PC-9 (cell line): ENCODE measurements around the gene EDEM2. TPM values are rescaled to one million over a fixed set of nuclear protein-coding genes. Genes with fewer than 3 reads are reported as not detected.

Experiments
- BruUV-seq: library from RNA; stranded (reverse); fragments of 400-500 nt; replicated peaks from 2 replicates; lab custom pipeline; 2021; lab: Mats Ljungman, UMichigan
- CTCF ChIA-PET: fragments of 300-600 bp; sonication (Branson Sonifier 250); formaldehyde crosslinking; loops from one replicate; lab custom pipeline; 2022; ENCODE audit warnings: antibody characterized with exemption; lab: Charles Lee
- POLR2A ChIA-PET: fragments of 300-600 bp; sonication (Branson Sonifier 250); formaldehyde crosslinking; loops from one replicate; lab custom pipeline; 2022; ENCODE audit warnings: antibody characterized with exemption; ENCODE audit not compliant: unreplicated experiment; lab: Charles Lee
- DNase-seq, 2 experiments: peaks; one replicate each; pipeline versions ENCODE4 v3.0.0 to v3.0.0-alpha.2; 2015 to 2022; ENCODE audit warnings: mixed read lengths in 1 of 2
- H2AFZ ChIP-seq: fragments of 200-600 bp; sonication (generic); 2 replicates; pipeline ENCODE4 v1.8.1; 2017; ENCODE audit warnings: antibody characterized with exemption
- H3F3A ChIP-seq: fragments of 200-600 bp; sonication (generic); 2 replicates; pipeline ENCODE4 v1.8.1; 2017; ENCODE audit warnings: antibody characterized with exemption, mild to moderate bottlenecking, low read depth; ENCODE audit not compliant: insufficient read depth
- H3K27ac ChIP-seq: fragments of 200-600 bp; sonication (generic); 2 replicates; pipeline ENCODE4 v1.6.1; 2016; ENCODE audit warnings: mixed run types
- H3K27me3 ChIP-seq: fragments of 200-600 bp; sonication (generic); 2 replicates; pipeline ENCODE4 v1.6.1; 2016; ENCODE audit warnings: low read depth, mixed run types; ENCODE audit not compliant: insufficient read depth
- H3K36me3 ChIP-seq: fragments of 200-600 bp; sonication (generic); 2 replicates; pipeline ENCODE4 v1.6.1; 2016; ENCODE audit warnings: low read depth, mixed run types
- H3K4me1 ChIP-seq: fragments of 200-600 bp; sonication (generic); replicated peaks from 2 replicates; pipeline ENCODE4 v1.6.1; 2016; ENCODE audit warnings: mixed run types; ENCODE audit not compliant: insufficient read depth
- H3K4me2 ChIP-seq: fragments of 200-600 bp; sonication (generic); 2 replicates; pipeline ENCODE4 v1.6.1; 2017; ENCODE audit warnings: mixed run types
- H3K4me3 ChIP-seq: fragments of 200-600 bp; sonication (generic); 2 replicates; pipeline ENCODE4 v1.6.1; 2016; ENCODE audit warnings: mixed run types
- H3K79me2 ChIP-seq: fragments of 200-600 bp; sonication (generic); 2 replicates; pipeline ENCODE4 v1.6.1; 2017; ENCODE audit warnings: low read depth, mixed run types
- H3K9me2 ChIP-seq: fragments of 200-600 bp; sonication (generic); 2 replicates; pipeline ENCODE4 v1.8.1; 2017; ENCODE audit warnings: mild to moderate bottlenecking; ENCODE audit not compliant: insufficient read depth
- H3K9me3 ChIP-seq: fragments of 200-600 bp; sonication (generic); 2 replicates; pipeline ENCODE4 v1.8.1; 2016; ENCODE audit warnings: low read depth; ENCODE audit not compliant: insufficient read depth
- H4K20me1 ChIP-seq: fragments of 200-600 bp; sonication (generic); 2 replicates; pipeline ENCODE4 v1.8.1; 2017; ENCODE audit not compliant: insufficient read depth
- EZH2 ChIP-seq: fragments of 200-600 bp; sonication (generic); IDR thresholded peaks from 2 replicates; pipeline ENCODE4 v1.8.0; 2017; ENCODE audit warnings: antibody characterized with exemption, low read depth
- intact Hi-C: fragments of 100-400 bp; cut with micrococcal nuclease; formaldehyde crosslinking; loops from one replicate; pipeline ENCODE4 v1.10.0; 2022; ENCODE audit not compliant: unreplicated experiment
- total RNA-seq: library from RNA; stranded (reverse); gene quantifications from 2 replicates; pipeline ENCODE4 v1.2.3, GENCODE V29; 2021
- TF ChIP-seq, protein P1 (sequence below): fragments of 200-600 bp; sonication (generic); conservative IDR thresholded peaks from 2 replicates; pipeline ENCODE4 v1.6.1; 2017; ENCODE audit warnings: mixed run types, antibody characterized with exemption, mild to moderate bottlenecking, moderate library complexity

Gene EDEM2
- total RNA-seq, 1 experiment from 2014 or later: 34.9 TPM

DNA sequence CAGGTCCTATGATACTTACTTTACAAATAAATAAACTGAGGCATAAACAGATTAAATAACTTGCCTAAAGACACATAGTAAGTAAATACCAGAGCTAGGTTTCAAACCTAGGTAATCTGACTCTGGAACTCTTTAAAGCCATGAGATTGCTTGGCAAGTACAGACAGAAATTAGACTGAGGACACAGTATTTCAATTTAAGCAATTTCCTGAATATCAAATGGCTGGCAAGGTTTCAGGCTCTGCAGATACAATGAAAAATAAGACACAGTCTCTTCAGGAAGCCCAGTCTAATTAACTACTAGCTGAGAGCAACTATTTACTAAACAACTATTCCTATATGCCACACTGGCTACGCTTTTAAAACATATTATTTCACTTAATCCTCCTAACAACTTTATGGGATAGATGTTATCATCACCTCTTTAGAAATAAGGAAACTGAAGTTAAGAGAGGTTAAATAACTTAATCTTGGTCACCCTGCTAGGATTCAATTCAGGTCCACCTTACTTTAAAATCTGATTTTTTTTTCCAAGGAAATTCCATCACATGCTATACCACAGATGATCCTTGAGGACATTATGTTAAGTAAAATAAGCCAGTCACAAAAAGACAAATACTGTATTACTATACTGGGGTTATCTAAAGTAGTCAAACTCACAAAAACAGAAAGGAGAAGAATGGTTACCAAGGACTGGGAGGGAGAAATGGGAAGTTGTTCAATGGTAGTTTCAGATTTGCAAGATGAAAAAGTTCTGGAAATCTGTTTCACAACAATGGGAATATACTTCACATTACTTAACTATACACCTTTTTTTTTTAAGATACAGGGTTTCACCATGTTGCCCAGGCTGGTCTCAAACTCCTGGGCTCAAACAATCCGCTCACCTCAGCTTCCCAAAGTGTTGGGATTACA, 58.6 kb downstream of the EDEM2 start:
- Histone ChIP-seq H3K4me3 (no peak overlapping the region), H3K9me3 (no peaks in the 10 kb centered on the region), H2AFZ (no peak overlapping the region), H3K9me2 (no peaks in the 10 kb centered on the region), H3K4me2 (no peak overlapping the region), H3K79me2 (peaks cover 79% of the 10 kb centered on the region), H3K27me3 (no peaks in the 10 kb centered on the region), H3K36me3 (peaks cover 8% of the 10 kb centered on the region; the same call in 1 of the 2 replicates), H4K20me1 (peaks cover 34% of the 10 kb centered on the region), H3F3A (peaks cover 15% of the 10 kb centered on the region), H3K27ac (no peak overlapping the region), H3K4me1 (peaks cover 23% of the 10 kb centered on the region)
- intact Hi-C loops: no loop called here
- ChIA-PET CTCF (no interaction called here), POLR2A (interaction anchor here (0.6 kb wide), 1 partner anchor 26 kb away, joined by 3 read pairs; no protein-coding TSS in a partner anchor)
- no peak for DNase-seq
- TF ChIP-seq EZH2: no peak
- TF ChIP-seq, protein P1, sequence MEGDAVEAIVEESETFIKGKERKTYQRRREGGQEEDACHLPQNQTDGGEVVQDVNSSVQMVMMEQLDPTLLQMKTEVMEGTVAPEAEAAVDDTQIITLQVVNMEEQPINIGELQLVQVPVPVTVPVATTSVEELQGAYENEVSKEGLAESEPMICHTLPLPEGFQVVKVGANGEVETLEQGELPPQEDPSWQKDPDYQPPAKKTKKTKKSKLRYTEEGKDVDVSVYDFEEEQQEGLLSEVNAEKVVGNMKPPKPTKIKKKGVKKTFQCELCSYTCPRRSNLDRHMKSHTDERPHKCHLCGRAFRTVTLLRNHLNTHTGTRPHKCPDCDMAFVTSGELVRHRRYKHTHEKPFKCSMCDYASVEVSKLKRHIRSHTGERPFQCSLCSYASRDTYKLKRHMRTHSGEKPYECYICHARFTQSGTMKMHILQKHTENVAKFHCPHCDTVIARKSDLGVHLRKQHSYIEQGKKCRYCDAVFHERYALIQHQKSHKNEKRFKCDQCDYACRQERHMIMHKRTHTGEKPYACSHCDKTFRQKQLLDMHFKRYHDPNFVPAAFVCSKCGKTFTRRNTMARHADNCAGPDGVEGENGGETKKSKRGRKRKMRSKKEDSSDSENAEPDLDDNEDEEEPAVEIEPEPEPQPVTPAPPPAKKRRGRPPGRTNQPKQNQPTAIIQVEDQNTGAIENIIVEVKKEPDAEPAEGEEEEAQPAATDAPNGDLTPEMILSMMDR: no peak
- BruUV-seq: no TSS peak

DNA sequence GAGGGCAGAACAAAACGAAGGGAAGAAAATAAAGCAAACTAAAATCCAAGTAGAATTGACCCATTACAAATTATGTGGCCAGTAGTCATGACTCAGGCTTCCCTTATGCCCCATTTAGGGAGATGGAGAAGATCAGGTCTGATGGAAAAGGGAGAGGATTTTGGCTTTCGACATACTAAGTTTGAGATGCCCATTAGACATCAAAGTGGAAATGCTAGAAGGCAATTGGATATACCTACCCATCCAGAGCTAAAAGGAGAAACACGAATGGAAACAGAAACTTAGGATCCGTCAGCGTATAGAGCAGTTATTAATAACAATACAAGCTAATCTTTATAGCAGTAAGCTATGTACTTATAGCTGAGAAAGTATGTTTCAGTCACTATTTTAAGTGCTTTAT, 59.3 kb downstream of the EDEM2 start:
- H3K9me2 ChIP-seq: no peaks in the 10 kb centered on the region
- no peak for DNase-seq
- H3K36me3 ChIP-seq: peaks cover 8% of the 10 kb centered on the region; the same call in 1 of the 2 replicates
- TF ChIP-seq, protein P1: no peak
- TF ChIP-seq EZH2: no peak
- H3F3A ChIP-seq: peaks cover 10% of the 10 kb centered on the region; the same call in 1 of the 2 replicates
- no TSS peak for BruUV-seq
- H3K4me1 ChIP-seq: peaks cover 17% of the 10 kb centered on the region
- H4K20me1 ChIP-seq: peaks cover 40% of the 10 kb centered on the region
- POLR2A ChIA-PET: interaction anchor here (0.6 kb wide), 1 partner anchor 26 kb away, joined by 3 read pairs; no protein-coding TSS in a partner anchor
- H3K27ac ChIP-seq: no peak overlapping the region
- no peak overlapping the region for H3K4me2 ChIP-seq
- CTCF ChIA-PET: interaction anchor here (0.6 kb wide), 1 partner anchor 181 kb away, joined by 3 read pairs; no protein-coding TSS in a partner anchor
- H3K9me3 ChIP-seq: no peaks in the 10 kb centered on the region
- no peak overlapping the region for H2AFZ ChIP-seq
- no peak overlapping the region for H3K4me3 ChIP-seq
- no peaks in the 10 kb centered on the region for H3K27me3 ChIP-seq
- H3K79me2 ChIP-seq: peaks cover 86% of the 10 kb centered on the region
- intact Hi-C loops: no loop called here

DNA sequence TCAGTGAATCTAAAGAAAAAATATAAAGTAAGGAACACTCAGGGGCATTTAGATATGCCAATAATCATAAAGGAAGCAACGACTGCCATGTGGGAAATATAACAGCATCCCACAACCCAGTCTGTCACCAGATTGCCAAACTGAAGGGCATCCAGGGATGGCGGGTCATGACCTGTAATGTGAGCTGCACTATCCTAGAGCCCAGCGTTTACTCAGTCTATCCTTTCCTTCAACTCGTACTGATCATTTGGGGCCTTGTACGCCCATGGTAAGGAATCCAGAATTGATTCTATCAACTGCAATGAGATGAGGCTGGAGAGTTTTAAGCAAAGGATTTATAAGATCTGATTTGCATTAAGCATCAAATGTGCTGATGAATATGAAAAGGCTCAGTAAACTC, 59.8 kb downstream of the EDEM2 start:
- H4K20me1 ChIP-seq: peaks cover 45% of the 10 kb centered on the region
- peaks cover 17% of the 10 kb centered on the region for H3K4me1 ChIP-seq
- peaks cover 91% of the 10 kb centered on the region for H3K79me2 ChIP-seq
- H3K36me3 ChIP-seq: peaks cover 8% of the 10 kb centered on the region; the same call in 1 of the 2 replicates
- no peaks in the 10 kb centered on the region for H3K27me3 ChIP-seq
- no peak overlapping the region for H3K27ac ChIP-seq
- DNase-seq: no peak
- CTCF ChIA-PET: interaction anchor here (0.6 kb wide), 2 partner anchors 181 to 851 kb away, joined by 3 read pairs; no protein-coding TSS in a partner anchor
- H2AFZ ChIP-seq: no peak overlapping the region
- no peak overlapping the region for H3K4me3 ChIP-seq
- no peak for TF ChIP-seq EZH2
- TF ChIP-seq, protein P1: no peak
- no peak overlapping the region for H3K4me2 ChIP-seq
- BruUV-seq: no TSS peak
- intact Hi-C loops: no loop called here
- H3F3A ChIP-seq: peaks cover 9% of the 10 kb centered on the region; the same call in 1 of the 2 replicates
- no peaks in the 10 kb centered on the region for H3K9me3 ChIP-seq
- POLR2A ChIA-PET: no interaction called here
- H3K9me2 ChIP-seq: no peaks in the 10 kb centered on the region
